NCI-H1105 treated with DMSO at 0.1 percent for 48 hours (cell line): Measurements from ENCODE around the gene HS1BP3.

Experiments
- DNase-seq: peaks from one replicate; lab custom pipeline; 2025; lab: John Stamatoyannopoulos, UW

The HS1BP3 gene

DNA sequence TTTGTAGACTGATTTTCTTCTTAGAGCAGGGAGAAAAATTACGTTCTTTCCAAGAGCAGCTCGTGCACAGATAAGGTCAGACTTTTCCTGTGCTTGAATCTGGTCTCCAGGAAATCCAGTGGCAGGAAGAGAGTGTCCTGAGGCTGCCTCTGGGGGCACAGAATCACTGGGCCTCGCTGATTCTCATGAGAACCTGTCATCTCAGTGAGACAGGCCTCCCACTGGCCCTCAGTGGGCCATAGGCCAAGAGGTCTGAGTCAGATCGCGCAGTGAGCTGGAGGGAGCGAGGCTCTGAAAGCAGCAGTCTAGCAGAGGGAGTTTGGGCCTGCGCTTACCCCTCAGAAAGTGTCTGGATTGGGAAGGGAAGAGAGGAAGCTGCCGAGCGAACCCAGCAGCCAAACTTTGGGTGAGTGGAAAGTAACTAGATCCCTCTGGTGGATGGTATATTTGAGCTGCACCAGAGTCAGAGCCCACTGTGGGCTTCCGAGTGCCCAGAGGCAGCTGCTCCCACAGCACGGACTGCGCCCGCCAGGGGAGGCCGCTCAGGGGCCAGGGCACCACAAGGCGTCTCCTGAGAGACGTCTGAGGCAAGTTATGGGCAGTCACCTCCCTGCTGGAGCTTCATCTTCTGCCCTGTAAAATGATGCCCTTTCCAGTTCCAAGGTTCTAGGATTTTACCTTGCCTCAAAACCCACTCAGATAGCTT, 24.2 kb upstream of the HS1BP3 start:
- no peak for DNase-seq

DNA sequence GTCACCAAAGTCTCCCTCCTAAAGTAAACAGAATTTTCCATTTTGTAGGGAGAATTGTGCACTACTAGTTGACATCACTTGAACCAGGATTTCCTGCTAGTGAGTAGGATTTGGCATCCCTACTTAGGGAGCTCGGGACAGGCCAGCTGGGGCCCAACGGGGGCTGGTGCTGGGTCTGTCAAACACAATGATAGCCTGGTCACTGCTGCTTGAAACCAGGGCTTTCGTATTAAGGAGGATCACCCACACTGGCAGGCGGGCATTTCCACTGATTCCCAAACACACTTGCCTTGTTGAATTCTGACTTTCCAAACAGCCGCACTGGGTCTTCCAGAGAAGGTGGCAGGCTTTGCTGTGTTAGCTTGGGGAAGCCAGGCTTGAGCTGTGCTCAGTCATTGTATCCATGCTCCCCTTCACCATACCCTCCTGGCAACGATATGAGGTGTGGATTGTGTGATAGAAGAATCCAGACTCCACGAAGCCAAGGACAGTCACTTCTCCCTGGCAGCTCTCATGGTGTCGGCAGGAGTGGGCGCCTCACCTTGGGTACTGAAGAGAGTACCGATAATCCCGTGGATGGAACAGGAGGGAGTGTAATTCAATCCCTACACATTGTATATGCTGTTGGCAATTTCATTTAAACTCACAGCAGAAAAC, 23.5 kb upstream of the HS1BP3 start:
- DNase-seq = no peak

DNA sequence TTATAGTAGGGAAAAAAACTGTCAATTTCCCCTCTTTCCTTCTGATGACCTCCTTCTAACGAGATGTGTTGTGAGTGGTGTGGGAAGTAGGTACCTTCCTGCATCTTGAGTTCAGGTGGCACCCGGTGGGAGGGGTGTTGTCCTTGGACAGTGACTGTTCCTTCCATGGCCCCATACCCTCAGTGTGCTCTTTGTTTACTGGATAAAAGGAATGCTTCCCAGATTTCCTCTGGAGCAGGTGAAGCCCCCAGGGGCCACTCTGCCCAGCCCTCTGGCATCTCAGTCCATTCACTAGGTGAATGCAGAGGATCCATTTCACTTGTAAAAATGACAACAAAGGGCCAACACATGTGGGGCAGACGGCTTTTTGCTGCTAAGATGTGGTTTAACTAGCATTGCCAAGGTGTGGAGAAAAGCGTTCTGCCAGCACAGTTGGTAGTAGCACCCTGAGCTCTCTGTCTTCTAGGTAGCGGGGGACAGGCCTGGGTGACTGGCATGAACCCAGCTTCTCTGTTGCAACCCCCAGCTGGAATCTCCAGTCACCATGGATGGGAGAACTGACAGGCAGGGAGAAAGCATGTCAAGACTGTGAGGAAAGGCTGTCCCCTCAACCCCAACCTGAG, 22.9 kb upstream of the HS1BP3 start:
- DNase-seq = no peak

GRCh38 chr2:20672201-20672951, 21.5 kb upstream of the HS1BP3 start:
- no peak for DNase-seq

GRCh38 chr2:20671736-20672080, 20.8 kb upstream of the HS1BP3 start:
- DNase-seq = no peak

- DNase-seq = no peak
Measured at GRCh38 chr2:20671036-20671735, 20.3 kb upstream of the HS1BP3 start.

DNA sequence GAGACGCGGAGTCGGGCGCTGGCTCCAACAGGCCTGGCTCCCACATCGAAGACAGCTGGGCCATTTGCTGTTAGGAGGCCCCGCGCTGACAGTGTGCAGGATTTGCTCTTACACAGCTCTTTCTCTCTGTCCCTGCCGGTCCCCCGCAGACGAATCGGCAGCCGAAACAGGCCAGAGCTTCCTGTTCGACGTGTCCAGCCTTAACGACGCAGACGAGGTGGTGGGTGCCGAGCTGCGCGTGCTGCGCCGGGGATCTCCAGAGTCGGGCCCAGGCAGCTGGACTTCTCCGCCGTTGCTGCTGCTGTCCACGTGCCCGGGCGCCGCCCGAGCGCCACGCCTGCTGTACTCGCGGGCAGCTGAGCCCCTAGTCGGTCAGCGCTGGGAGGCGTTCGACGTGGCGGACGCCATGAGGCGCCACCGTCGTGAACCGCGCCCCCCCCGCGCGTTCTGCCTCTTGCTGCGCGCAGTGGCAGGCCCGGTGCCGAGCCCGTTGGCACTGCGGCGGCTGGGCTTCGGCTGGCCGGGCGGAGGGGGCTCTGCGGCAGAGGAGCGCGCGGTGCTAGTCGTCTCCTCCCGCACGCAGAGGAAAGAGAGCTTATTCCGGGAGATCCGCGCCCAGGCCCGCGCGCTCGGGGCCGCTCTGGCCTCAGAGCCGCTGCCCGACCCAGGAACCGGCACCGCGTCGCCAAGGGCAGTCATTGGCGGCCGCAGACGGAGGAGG, 19.6 kb upstream of the HS1BP3 start:
- DNase-seq = no peak

- DNase-seq = no peak
Measured at GRCh38 chr2:20669562-20670314, 18.8 kb upstream of the HS1BP3 start.

GRCh38 chr2:20668871-20669475, 18.1 kb upstream of the HS1BP3 start:
- no peak for DNase-seq

GRCh38 chr2:20668451-20668850, 17.6 kb upstream of the HS1BP3 start:
- DNase-seq = no peak

GRCh38 chr2:20667531-20668401, 16.9 kb upstream of the HS1BP3 start:
- no peak for DNase-seq

- DNase-seq = no peak
Measured at GRCh38 chr2:20667151-20667530, 16.2 kb upstream of the HS1BP3 start.

GRCh38 chr2:20666304-20667150, 15.6 kb upstream of the HS1BP3 start, which contains the start of gene GDF7:
Gene GDF7 (plus strand): TSS chr2:20667144. CDS start chr2:20667240, 96 bp downstream.
- no peak for DNase-seq

- DNase-seq = peak; percentile 17
Measured at GRCh38 chr2:20666005-20666303, 15.1 kb upstream of the HS1BP3 start.

- DNase-seq = no peak
Measured at GRCh38 chr2:20665243-20666004, 14.5 kb upstream of the HS1BP3 start.

- no peak for DNase-seq
Measured at GRCh38 chr2:20664431-20665242, 13.7 kb upstream of the HS1BP3 start.

GRCh38 chr2:20664071-20664390, 13.1 kb upstream of the HS1BP3 start:
- DNase-seq = no peak
